Vagina (tissue), 2 donors: ENCODE measurements around the gene WWP2. TPM values are rescaled to one million over a fixed set of nuclear protein-coding genes. Genes with fewer than 3 reads are reported as not detected.

Experiments used
- DNase-seq, 2 donors: peaks; one replicate each; pipeline ENCODE4 v3.0.0-alpha.2; 2017; ENCODE audit errors: extremely low spot score in 2 of 2
- H3K27ac ChIP-seq: fragments of 200-600 bp; sonication (generic); one replicate; pipeline ENCODE4 v1.5.1; 2019
- H3K27me3 ChIP-seq: fragments of 200-600 bp; sonication (generic); one replicate; pipeline ENCODE4 v1.5.1; 2019
- H3K36me3 ChIP-seq, 2 donors: fragments of 200-600 bp; sonication (generic); one replicate each; pipeline ENCODE4 v1.5.1; 2017 to 2019
- H3K4me1 ChIP-seq: fragments of 200-600 bp; sonication (generic); one replicate; pipeline ENCODE4 v1.5.1; 2019
- H3K4me3 ChIP-seq, 2 donors: fragments of 200-600 bp; sonication (generic); 1 replicate in 1 of 2; 2 replicates in 1 of 2; pipeline ENCODE4 v1.5.1; 2016 to 2019
- H3K9me3 ChIP-seq: fragments of 200-600 bp; sonication (generic); one replicate; pipeline ENCODE4 v1.5.1; 2019
- CTCF ChIP-seq, 3 experiments: fragments of 450-650 bp in 2 of 3; fragments of 200-600 bp in 1 of 3; sonication (generic) in 1 of 3; IDR thresholded peaks; one replicate each; pipeline ENCODE4 v1.5.1; 2017 to 2019; ENCODE audit warnings: antibody characterized with exemption in 3 of 3, mild to moderate bottlenecking in 2 of 3, moderate library complexity in 2 of 3
- POLR2A ChIP-seq, 2 donors: fragments of 450-650 bp; IDR thresholded peaks; one replicate each; pipeline ENCODE4 v1.6.1; 2017; ENCODE audit warnings: antibody characterized with exemption in 2 of 2, mild to moderate bottlenecking in 2 of 2, moderate library complexity in 2 of 2
- POLR2AphosphoS5 ChIP-seq, 2 donors: sonication (generic); formaldehyde crosslinking; IDR thresholded peaks; one replicate each; pipeline ENCODE4 v1.9.0; 2017; ENCODE audit warnings: antibody characterized with exemption in 2 of 2, mild to moderate bottlenecking in 2 of 2, low read depth in 1 of 2; ENCODE audit not compliant: insufficient read depth in 1 of 2
- intact Hi-C: fragments of 100-400 bp; cut with DNase I; formaldehyde crosslinking; loops from one replicate; pipeline ENCODE4 v1.15.1; 2023
- total RNA-seq: library from RNA; depleted of rRNA; stranded (reverse); fragments of >200 nt; gene quantifications from one replicate; pipeline ENCODE4 v1.2.3, GENCODE V29; 2016

WWP2 gene
- total RNA-seq, 1 donor from 2014 or later: 26.0 TPM

- H3K4me3 ChIP-seq: no peak overlapping the region
- intact Hi-C loops: no loop called here
- peak overlapping the region; percentile 10 for H3K27ac ChIP-seq
- no peak for DNase-seq
- H3K36me3 ChIP-seq: peaks cover 0 to 5% of the 10 kb centered on the region in 2 donors
- H3K27me3 ChIP-seq: no peaks in the 10 kb centered on the region
- H3K4me1 ChIP-seq: no peaks in the 10 kb centered on the region
- TF ChIP-seq CTCF (IDR thresholded peaks at IDR 0.05) (no peak), POLR2A (IDR thresholded peaks at IDR 0.05) (no peak), POLR2AphosphoS5 (IDR thresholded peaks at IDR 0.05; ENCODE audit: insufficient read depth in 1 of 2, low read depth in 1 of 2) (no peak)
- no peaks in the 10 kb centered on the region for H3K9me3 ChIP-seq
Measured at GRCh38 chr16:69903865-69904415, 141.8 kb downstream of the WWP2 start.

- H3K4me3 ChIP-seq: no peak overlapping the region
- intact Hi-C loops: no loop called here
- TF ChIP-seq POLR2AphosphoS5 (IDR thresholded peaks at IDR 0.05; ENCODE audit: insufficient read depth in 1 of 2, low read depth in 1 of 2) (no peak), CTCF (IDR thresholded peaks at IDR 0.05) (no peak), POLR2A (IDR thresholded peaks at IDR 0.05) (no peak)
- H3K27me3 ChIP-seq: no peaks in the 10 kb centered on the region
- no peaks in the 10 kb centered on the region for H3K9me3 ChIP-seq
- peaks cover 0 to 9% of the 10 kb centered on the region in 2 donors for H3K36me3 ChIP-seq
- H3K27ac ChIP-seq: no peak overlapping the region
- H3K4me1 ChIP-seq: no peaks in the 10 kb centered on the region
- DNase-seq: no peak
Measured at GRCh38 chr16:69904495-69905170, 142.5 kb downstream of the WWP2 start.

GRCh38 chr16:69905171-69905555, 143.0 kb downstream of the WWP2 start:
- Histone ChIP-seq H3K4me1 (no peaks in the 10 kb centered on the region), H3K27me3 (no peaks in the 10 kb centered on the region), H3K36me3 (peaks cover 0 to 9% of the 10 kb centered on the region in 2 donors), H3K27ac (no peak overlapping the region), H3K9me3 (no peaks in the 10 kb centered on the region), H3K4me3 (no peak overlapping the region)
- DNase-seq: no peak
- TF ChIP-seq POLR2A (IDR thresholded peaks at IDR 0.05): no peak
- no peak for TF ChIP-seq CTCF (IDR thresholded peaks at IDR 0.05)
- TF ChIP-seq POLR2AphosphoS5 (IDR thresholded peaks at IDR 0.05; ENCODE audit: insufficient read depth in 1 of 2, low read depth in 1 of 2): no peak
- intact Hi-C loops: no loop called here

GRCh38 chr16:69906838-69907401, 144.8 kb downstream of the WWP2 start:
- no peak overlapping the region for H3K27ac ChIP-seq
- no peaks in the 10 kb centered on the region for H3K4me1 ChIP-seq
- TF ChIP-seq POLR2A (IDR thresholded peaks at IDR 0.05) (no peak), CTCF (IDR thresholded peaks at IDR 0.05) (no peak), POLR2AphosphoS5 (IDR thresholded peaks at IDR 0.05; ENCODE audit: insufficient read depth in 1 of 2, low read depth in 1 of 2) (no peak)
- intact Hi-C loops: no loop called here
- no peaks in the 10 kb centered on the region for H3K9me3 ChIP-seq
- H3K4me3 ChIP-seq: no peak overlapping the region
- peaks cover 0 to 9% of the 10 kb centered on the region in 2 donors for H3K36me3 ChIP-seq
- no peaks in the 10 kb centered on the region for H3K27me3 ChIP-seq
- DNase-seq: no peak

- no peak for DNase-seq
- peaks cover 0 to 9% of the 10 kb centered on the region in 2 donors for H3K36me3 ChIP-seq
Measured at GRCh38 chr16:69909043-69909442, 146.9 kb downstream of the WWP2 start.

More at GRCh38 chr16:69909043-69909442, 146.9 kb downstream of the WWP2 start:
- no peaks in the 10 kb centered on the region for H3K4me1 ChIP-seq
- H3K27ac ChIP-seq: no peak overlapping the region
- no peaks in the 10 kb centered on the region for H3K9me3 ChIP-seq
- TF ChIP-seq POLR2AphosphoS5 (IDR thresholded peaks at IDR 0.05; ENCODE audit: insufficient read depth in 1 of 2, low read depth in 1 of 2) (no peak), CTCF (IDR thresholded peaks at IDR 0.05) (no peak), POLR2A (IDR thresholded peaks at IDR 0.05) (no peak)
- intact Hi-C loops: no loop called here
- H3K27me3 ChIP-seq: no peaks in the 10 kb centered on the region
- no peak overlapping the region for H3K4me3 ChIP-seq
